GM23338 (cell line): Measurements from ENCODE around the gene LMAN2L. TPM values are rescaled to one million over a fixed set of nuclear protein-coding genes. Genes with fewer than 3 reads are reported as not detected.

Experiments used
- ATAC-seq: fragments of 200-7000 bp; cut with Tn5 transposase; 3 replicates; pipeline ENCODE4 v1.9.1; 2020
- DNase-seq: peaks from one replicate; pipeline ENCODE4 v3.0.0-alpha.2; 2015; ENCODE audit warnings: low spot score
- H2AFZ ChIP-seq: fragments of 200-600 bp; sonication (generic); 2 replicates; pipeline ENCODE4 v1.8.0; 2016; ENCODE audit warnings: antibody characterized with exemption, mild to moderate bottlenecking, moderate library complexity
- H3F3A ChIP-seq: fragments of 200-600 bp; sonication (generic); replicated peaks from 2 replicates; pipeline ENCODE4 v1.8.0; 2017; ENCODE audit warnings: antibody characterized with exemption, mixed run types, low read depth
- H3K27ac ChIP-seq: fragments of 200-600 bp; sonication (generic); 2 replicates; pipeline ENCODE4 v1.6.1; 2016; ENCODE audit warnings: low read depth
- H3K27me3 ChIP-seq: fragments of 200-600 bp; sonication (generic); 2 replicates; pipeline ENCODE4 v1.8.0; 2016; ENCODE audit warnings: mild to moderate bottlenecking, mixed run types, moderate library complexity; ENCODE audit not compliant: insufficient read depth
- H3K36me3 ChIP-seq: fragments of 200-600 bp; sonication (generic); 2 replicates; pipeline ENCODE4 v1.8.0; 2016; ENCODE audit warnings: mild to moderate bottlenecking; ENCODE audit not compliant: insufficient read depth
- H3K4me1 ChIP-seq: fragments of 200-600 bp; sonication (generic); 2 replicates; pipeline ENCODE4 v1.8.0; 2016; ENCODE audit warnings: mild to moderate bottlenecking, moderate library complexity; ENCODE audit not compliant: insufficient read depth
- H3K4me2 ChIP-seq: fragments of 200-600 bp; sonication (generic); 2 replicates; pipeline ENCODE4 v1.7.1; 2017; ENCODE audit warnings: mixed run types
- H3K4me3 ChIP-seq: fragments of 200-600 bp; sonication (generic); 2 replicates; pipeline ENCODE4 v1.6.1; 2016; ENCODE audit warnings: mixed run types
- H3K79me2 ChIP-seq: fragments of 200-600 bp; sonication (generic); replicated peaks from 2 replicates; pipeline ENCODE4 v1.8.0; 2017; ENCODE audit warnings: mild to moderate bottlenecking; ENCODE audit not compliant: insufficient read depth
- H3K9me2 ChIP-seq: fragments of 200-600 bp; sonication (generic); 2 replicates; pipeline ENCODE4 v1.8.0; 2017; ENCODE audit not compliant: insufficient read depth
- H4K20me1 ChIP-seq: fragments of 200-600 bp; sonication (generic); replicated peaks from 2 replicates; pipeline ENCODE4 v1.8.0; 2017; ENCODE audit warnings: mild to moderate bottlenecking; ENCODE audit not compliant: insufficient read depth
- H3K27ac Mint-ChIP-seq: 2 replicates; pipeline ENCODE4 v1.8.0; 2020; ENCODE audit warnings: inconsistent platforms, mild to moderate bottlenecking, moderate library complexity, mixed read lengths
- H3K27me3 Mint-ChIP-seq: 3 replicates; pipeline ENCODE4 v1.8.0; 2022; ENCODE audit warnings: low read depth, mild to moderate bottlenecking, moderate library complexity, mixed read lengths, inconsistent platforms; ENCODE audit not compliant: insufficient read depth, poor library complexity
- H3K36me3 Mint-ChIP-seq: 3 replicates; pipeline ENCODE4 v1.8.0; 2021; ENCODE audit warnings: low read depth, mild to moderate bottlenecking, inconsistent platforms, moderate library complexity, mixed read lengths
- H3K4me1 Mint-ChIP-seq: 3 replicates; pipeline ENCODE4 v1.8.0; 2020; ENCODE audit warnings: mild to moderate bottlenecking, inconsistent platforms, mixed read lengths
- H3K4me3 Mint-ChIP-seq: 3 replicates; pipeline ENCODE4 v1.8.0; 2021; ENCODE audit warnings: moderate library complexity, mild to moderate bottlenecking, inconsistent platforms, mixed read lengths
- H3K9me3 Mint-ChIP-seq: 3 replicates; pipeline ENCODE4 v1.8.0; 2020; ENCODE audit warnings: moderate library complexity, mild to moderate bottlenecking, inconsistent platforms, mixed read lengths
- CREB1 ChIP-seq: fragments of 250-450 bp; sonication (Bioruptor Pico); IDR thresholded peaks from 2 replicates; pipeline ENCODE4 v1.5.0; 2020; ENCODE audit warnings: low read depth, mild to moderate bottlenecking, moderate library complexity
- EZH2 ChIP-seq: fragments of 200-600 bp; sonication (generic); IDR thresholded peaks from one replicate; pipeline ENCODE4 v1.8.0; 2017; ENCODE audit warnings: antibody characterized with exemption, mild to moderate bottlenecking, low read depth; ENCODE audit not compliant: unreplicated experiment
- EZH2phosphoT487 ChIP-seq: fragments of 200-600 bp; sonication (generic); IDR thresholded peaks from one replicate; pipeline ENCODE4 v1.8.1; 2018; ENCODE audit warnings: antibody characterized with exemption; ENCODE audit not compliant: unreplicated experiment
- JUNB ChIP-seq: IDR thresholded peaks from one replicate; pipeline ENCODE4 v1.6.1; 2016; ENCODE audit warnings: antibody characterized with exemption; ENCODE audit not compliant: unreplicated experiment
- NANOG ChIP-seq: IDR thresholded peaks from 2 replicates; pipeline ENCODE4 v1.6.1; 2016; ENCODE audit warnings: antibody characterized with exemption, borderline replicate concordance
- POLR2AphosphoS5 ChIP-seq: IDR thresholded peaks from 2 replicates; pipeline ENCODE4 v1.6.1; 2016; ENCODE audit warnings: antibody characterized with exemption, low read depth
- STAT1 ChIP-seq: IDR thresholded peaks from one replicate; pipeline ENCODE4 v1.6.1; 2016; ENCODE audit warnings: antibody characterized with exemption; ENCODE audit not compliant: unreplicated experiment
- ZNF462 ChIP-seq: fragments of 250-450 bp; sonication (Bioruptor Pico); IDR thresholded peaks from 2 replicates; pipeline ENCODE4 v1.5.0; 2020; ENCODE audit warnings: mild to moderate bottlenecking, moderate library complexity
- polyA plus RNA-seq: library from polyadenylated mRNA; unstranded; fragments of >200 nt; fragmentation: Nextera tagmentation; extraction: Ambion mirVana; gene quantifications from 2 replicates; pipeline ENCODE4 v1.2.1, GENCODE V29; 2016
- total RNA-seq: library from RNA; depleted of rRNA; stranded (reverse); fragments of >200 nt; shearing (Covaris generic); gene quantifications from 2 replicates; pipeline ENCODE4 v1.2.3, GENCODE V29; 2014
- TF ChIP-seq, protein P1 (sequence below): IDR thresholded peaks from 2 replicates; pipeline ENCODE4 v1.6.1; 2016; ENCODE audit warnings: antibody characterized with exemption
- TF ChIP-seq, protein P2 (sequence below): IDR thresholded peaks from one replicate; pipeline ENCODE4 v1.6.1; 2018; ENCODE audit warnings: antibody characterized with exemption; ENCODE audit not compliant: unreplicated experiment
- TF ChIP-seq, protein P3 (sequence below), 2 experiments: fragments of 200-600 bp in 1 of 2; sonication (generic) in 1 of 2; conservative IDR thresholded peaks; 2 replicates each; pipeline versions ENCODE4 v1.5.1 to v1.6.1; 2016 to 2017; ENCODE audit warnings: antibody characterized with exemption in 2 of 2, low read depth in 2 of 2, mild to moderate bottlenecking in 2 of 2, moderate library complexity in 1 of 2

LMAN2L gene
- total and polyA plus RNA-seq, 2 experiments from 2014 or later, result 11.8 to 15.8 TPM

DNA sequence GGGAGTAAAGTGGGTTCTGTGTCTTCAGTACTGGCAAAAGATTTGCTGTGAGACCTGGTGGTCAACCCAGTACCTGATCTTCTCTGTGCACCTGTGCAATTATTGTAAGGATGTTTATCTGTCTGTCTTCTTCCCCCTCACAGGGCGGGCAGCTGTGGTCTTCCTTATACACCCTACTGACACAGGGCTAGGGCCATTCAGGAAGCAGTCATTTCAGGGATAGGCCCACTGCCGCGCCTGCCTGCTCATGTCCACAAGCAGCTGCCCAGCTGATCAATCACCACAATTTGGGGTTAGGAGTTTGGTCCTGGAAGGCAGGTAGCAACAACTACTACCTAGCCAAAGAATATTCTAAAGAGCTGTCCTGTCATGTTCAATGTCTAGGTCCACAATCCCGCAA is 19.7 kb upstream of the LMAN2L start (continued):
- TF ChIP-seq NANOG, result no peak
- no peak for TF ChIP-seq ZNF462
- no peak for TF ChIP-seq STAT1
- no peak for TF ChIP-seq JUNB
- no peak for TF ChIP-seq CREB1 (CRISPR knock-in tag)
- no peak for TF ChIP-seq EZH2phosphoT487

DNA sequence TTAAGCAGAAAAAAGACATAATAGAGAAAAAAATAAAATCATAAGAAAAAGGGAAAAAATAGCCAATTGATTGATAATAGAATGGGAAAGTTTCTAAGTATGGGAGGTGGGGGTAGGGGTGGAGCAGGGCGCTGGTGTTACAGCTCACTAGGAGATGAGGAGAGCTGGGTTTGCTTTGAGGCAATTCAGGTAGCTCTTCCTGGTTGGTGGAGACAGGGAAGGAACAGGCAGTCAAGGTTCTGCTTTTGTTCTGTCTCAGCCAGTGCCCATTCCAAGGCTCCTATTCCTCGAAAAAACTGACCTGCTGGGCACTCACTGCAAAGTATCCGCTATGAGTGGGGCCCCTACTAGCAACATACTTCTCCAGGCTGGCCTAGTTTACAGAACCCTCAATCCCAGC is 19.1 kb upstream of the LMAN2L start:
- Histone ChIP-seq H3K4me2 (no peak overlapping the region), H2AFZ (peak overlapping the region; percentile 66), H3K79me2 (peaks cover 9% of the 10 kb centered on the region), H3F3A (peaks cover 15% of the 10 kb centered on the region), H4K20me1 (peaks cover 3% of the 10 kb centered on the region; the same call in 1 of the 2 replicates), H3K4me3 (no peak overlapping the region), H3K27me3 (peaks cover 9% of the 10 kb centered on the region; the same call in 1 of the 2 replicates), H3K27ac (no peak overlapping the region), H3K36me3 (no peaks in the 10 kb centered on the region), H3K4me1 (peaks cover 32% of the 10 kb centered on the region), H3K9me2 (peaks cover 4% of the 10 kb centered on the region; the same call in 1 of the 2 replicates)
- Mint-ChIP-seq H3K27ac (no peak overlapping the region), H3K4me3 (peak overlapping the region; percentile 12; the same call in 1 of the 3 replicates), H3K36me3 (no peaks in the 10 kb centered on the region), H3K9me3 (no peaks in the 10 kb centered on the region), H3K4me1 (peaks cover 42% of the 10 kb centered on the region), H3K27me3 (peaks cover 27% of the 10 kb centered on the region)
- no peak for TF ChIP-seq CREB1 (CRISPR knock-in tag)
- TF ChIP-seq EZH2phosphoT487, result no peak
- TF ChIP-seq JUNB, result no peak
- TF ChIP-seq, protein P1, sequence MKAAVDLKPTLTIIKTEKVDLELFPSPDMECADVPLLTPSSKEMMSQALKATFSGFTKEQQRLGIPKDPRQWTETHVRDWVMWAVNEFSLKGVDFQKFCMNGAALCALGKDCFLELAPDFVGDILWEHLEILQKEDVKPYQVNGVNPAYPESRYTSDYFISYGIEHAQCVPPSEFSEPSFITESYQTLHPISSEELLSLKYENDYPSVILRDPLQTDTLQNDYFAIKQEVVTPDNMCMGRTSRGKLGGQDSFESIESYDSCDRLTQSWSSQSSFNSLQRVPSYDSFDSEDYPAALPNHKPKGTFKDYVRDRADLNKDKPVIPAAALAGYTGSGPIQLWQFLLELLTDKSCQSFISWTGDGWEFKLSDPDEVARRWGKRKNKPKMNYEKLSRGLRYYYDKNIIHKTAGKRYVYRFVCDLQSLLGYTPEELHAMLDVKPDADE, result no peak
- TF ChIP-seq, protein P2, sequence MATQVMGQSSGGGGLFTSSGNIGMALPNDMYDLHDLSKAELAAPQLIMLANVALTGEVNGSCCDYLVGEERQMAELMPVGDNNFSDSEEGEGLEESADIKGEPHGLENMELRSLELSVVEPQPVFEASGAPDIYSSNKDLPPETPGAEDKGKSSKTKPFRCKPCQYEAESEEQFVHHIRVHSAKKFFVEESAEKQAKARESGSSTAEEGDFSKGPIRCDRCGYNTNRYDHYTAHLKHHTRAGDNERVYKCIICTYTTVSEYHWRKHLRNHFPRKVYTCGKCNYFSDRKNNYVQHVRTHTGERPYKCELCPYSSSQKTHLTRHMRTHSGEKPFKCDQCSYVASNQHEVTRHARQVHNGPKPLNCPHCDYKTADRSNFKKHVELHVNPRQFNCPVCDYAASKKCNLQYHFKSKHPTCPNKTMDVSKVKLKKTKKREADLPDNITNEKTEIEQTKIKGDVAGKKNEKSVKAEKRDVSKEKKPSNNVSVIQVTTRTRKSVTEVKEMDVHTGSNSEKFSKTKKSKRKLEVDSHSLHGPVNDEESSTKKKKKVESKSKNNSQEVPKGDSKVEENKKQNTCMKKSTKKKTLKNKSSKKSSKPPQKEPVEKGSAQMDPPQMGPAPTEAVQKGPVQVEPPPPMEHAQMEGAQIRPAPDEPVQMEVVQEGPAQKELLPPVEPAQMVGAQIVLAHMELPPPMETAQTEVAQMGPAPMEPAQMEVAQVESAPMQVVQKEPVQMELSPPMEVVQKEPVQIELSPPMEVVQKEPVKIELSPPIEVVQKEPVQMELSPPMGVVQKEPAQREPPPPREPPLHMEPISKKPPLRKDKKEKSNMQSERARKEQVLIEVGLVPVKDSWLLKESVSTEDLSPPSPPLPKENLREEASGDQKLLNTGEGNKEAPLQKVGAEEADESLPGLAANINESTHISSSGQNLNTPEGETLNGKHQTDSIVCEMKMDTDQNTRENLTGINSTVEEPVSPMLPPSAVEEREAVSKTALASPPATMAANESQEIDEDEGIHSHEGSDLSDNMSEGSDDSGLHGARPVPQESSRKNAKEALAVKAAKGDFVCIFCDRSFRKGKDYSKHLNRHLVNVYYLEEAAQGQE, result no peak
- TF ChIP-seq, protein P3, sequence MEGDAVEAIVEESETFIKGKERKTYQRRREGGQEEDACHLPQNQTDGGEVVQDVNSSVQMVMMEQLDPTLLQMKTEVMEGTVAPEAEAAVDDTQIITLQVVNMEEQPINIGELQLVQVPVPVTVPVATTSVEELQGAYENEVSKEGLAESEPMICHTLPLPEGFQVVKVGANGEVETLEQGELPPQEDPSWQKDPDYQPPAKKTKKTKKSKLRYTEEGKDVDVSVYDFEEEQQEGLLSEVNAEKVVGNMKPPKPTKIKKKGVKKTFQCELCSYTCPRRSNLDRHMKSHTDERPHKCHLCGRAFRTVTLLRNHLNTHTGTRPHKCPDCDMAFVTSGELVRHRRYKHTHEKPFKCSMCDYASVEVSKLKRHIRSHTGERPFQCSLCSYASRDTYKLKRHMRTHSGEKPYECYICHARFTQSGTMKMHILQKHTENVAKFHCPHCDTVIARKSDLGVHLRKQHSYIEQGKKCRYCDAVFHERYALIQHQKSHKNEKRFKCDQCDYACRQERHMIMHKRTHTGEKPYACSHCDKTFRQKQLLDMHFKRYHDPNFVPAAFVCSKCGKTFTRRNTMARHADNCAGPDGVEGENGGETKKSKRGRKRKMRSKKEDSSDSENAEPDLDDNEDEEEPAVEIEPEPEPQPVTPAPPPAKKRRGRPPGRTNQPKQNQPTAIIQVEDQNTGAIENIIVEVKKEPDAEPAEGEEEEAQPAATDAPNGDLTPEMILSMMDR (conservative IDR thresholded peaks at IDR 0.05; ENCODE audit: low read depth in 2 of 2), result no peak
- no peak for TF ChIP-seq NANOG
- no peak for TF ChIP-seq STAT1
- TF ChIP-seq POLR2AphosphoS5, result no peak
- no peak for TF ChIP-seq EZH2
- ATAC-seq, result no peak
- DNase-seq, result no peak
